ENCODE results near the gene INSRR. TPM values are rescaled to one million over a fixed set of nuclear protein-coding genes. Genes with fewer than 3 reads are reported as not detected.

INSRR gene
- total and polyA plus RNA-seq, 9 of the 15 experiments (the other 6 are each of a cell fraction or from before 2014, with no cell fraction given) = 0.03 to 0.18 (median 0.06) TPM; not detected in 3

- TF ChIP-seq, protein P1, sequence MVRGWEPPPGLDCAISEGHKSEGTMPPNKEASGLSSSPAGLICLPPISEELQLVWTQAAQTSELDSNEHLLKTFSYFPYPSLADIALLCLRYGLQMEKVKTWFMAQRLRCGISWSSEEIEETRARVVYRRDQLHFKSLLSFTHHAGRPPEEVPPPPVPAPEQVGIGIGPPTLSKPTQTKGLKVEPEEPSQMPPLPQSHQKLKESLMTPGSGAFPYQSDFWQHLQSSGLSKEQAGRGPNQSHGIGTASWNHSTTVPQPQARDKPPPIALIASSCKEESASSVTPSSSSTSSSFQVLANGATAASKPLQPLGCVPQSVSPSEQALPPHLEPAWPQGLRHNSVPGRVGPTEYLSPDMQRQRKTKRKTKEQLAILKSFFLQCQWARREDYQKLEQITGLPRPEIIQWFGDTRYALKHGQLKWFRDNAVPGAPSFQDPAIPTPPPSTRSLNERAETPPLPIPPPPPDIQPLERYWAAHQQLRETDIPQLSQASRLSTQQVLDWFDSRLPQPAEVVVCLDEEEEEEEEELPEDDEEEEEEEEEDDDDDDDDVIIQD (CRISPR knock-in tag; IDR thresholded peaks at IDR 0.05) = no peak
- peak; percentile 15 for TF ChIP-seq NUFIP1 (IDR thresholded peaks at IDR 0.05; ENCODE audit: partially characterized antibody)
- TF ChIP-seq SAP30 (IDR thresholded peaks at IDR 0.05; ENCODE audit: borderline replicate concordance, insufficient read depth, low read depth, low read length, poor library complexity, severe bottlenecking) = peak; percentile 83
- peak; percentile 63 to 83; a peak in 2 of 4 replicates for TF ChIP-seq MAZ (CRISPR knock-in tag; conservative IDR thresholded peaks at IDR 0.05 in 1 of 2, IDR thresholded peaks at IDR 0.05 in 1 of 2)
- TF ChIP-seq ZNF277 (CRISPR knock-in tag; IDR thresholded peaks at IDR 0.05; ENCODE audit: borderline replicate concordance) = no peak
- TF ChIP-seq CHCHD3 (CRISPR knock-in tag; IDR thresholded peaks at IDR 0.05) = no peak
- TF ChIP-seq NR2C2 (CRISPR knock-in tag; IDR thresholded peaks at IDR 0.05) = peak; percentile 79; the same call in 1 of the 2 replicates
- TF ChIP-seq NR2C2 (tag; IDR thresholded peaks at IDR 0.05) = peak; percentile 64
- peak; percentile 78 for TF ChIP-seq GABPA (tag; conservative IDR thresholded peaks at IDR 0.05; ENCODE audit: low read depth)
- peak; percentile 78 for TF ChIP-seq ZBTB17 (CRISPR knock-in tag; IDR thresholded peaks at IDR 0.05)
- TF ChIP-seq, protein P2, sequence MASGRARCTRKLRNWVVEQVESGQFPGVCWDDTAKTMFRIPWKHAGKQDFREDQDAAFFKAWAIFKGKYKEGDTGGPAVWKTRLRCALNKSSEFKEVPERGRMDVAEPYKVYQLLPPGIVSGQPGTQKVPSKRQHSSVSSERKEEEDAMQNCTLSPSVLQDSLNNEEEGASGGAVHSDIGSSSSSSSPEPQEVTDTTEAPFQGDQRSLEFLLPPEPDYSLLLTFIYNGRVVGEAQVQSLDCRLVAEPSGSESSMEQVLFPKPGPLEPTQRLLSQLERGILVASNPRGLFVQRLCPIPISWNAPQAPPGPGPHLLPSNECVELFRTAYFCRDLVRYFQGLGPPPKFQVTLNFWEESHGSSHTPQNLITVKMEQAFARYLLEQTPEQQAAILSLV (tag; IDR thresholded peaks at IDR 0.05) = 0 out of 2 replicates have a peak, but pooled peaks have one; percentile 7
- TF ChIP-seq, protein P3, sequence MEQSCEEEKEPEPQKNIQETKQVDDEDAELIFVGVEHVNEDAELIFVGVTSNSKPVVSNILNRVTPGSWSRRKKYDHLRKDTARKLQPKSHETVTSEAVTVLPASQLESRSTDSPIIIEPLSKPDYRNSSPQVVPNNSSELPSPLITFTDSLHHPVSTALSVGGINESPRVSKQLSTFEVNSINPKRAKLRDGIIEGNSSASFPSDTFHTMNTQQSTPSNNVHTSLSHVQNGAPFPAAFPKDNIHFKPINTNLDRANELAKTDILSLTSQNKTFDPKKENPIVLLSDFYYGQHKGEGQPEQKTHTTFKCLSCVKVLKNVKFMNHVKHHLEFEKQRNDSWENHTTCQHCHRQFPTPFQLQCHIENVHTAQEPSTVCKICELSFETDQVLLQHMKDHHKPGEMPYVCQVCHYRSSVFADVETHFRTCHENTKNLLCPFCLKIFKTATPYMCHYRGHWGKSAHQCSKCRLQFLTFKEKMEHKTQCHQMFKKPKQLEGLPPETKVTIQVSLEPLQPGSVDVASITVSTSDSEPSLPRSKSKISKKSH (CRISPR knock-in tag; IDR thresholded peaks at IDR 0.05) = no peak
- TF ChIP-seq ZNF445 (CRISPR knock-in tag; IDR thresholded peaks at IDR 0.05; ENCODE audit: low read depth) = no peak
- TF ChIP-seq NCOA1 (IDR thresholded peaks at IDR 0.05; ENCODE audit: low read depth) = no peak
- TF ChIP-seq ZNF707 (CRISPR knock-in tag; conservative IDR thresholded peaks at IDR 0.05) = no peak
- TF ChIP-seq GATAD2A (IDR thresholded peaks at IDR 0.05) = peak; percentile 83; the same call in 1 of the 2 replicates
- 0 out of 2 replicates have a peak, but pooled peaks have one; percentile 20 for TF ChIP-seq NFRKB (IDR thresholded peaks at IDR 0.05; ENCODE audit: low read depth)
- peak; percentile 72; the same call in 1 of the 2 replicates for TF ChIP-seq JUN (IDR thresholded peaks at IDR 0.05; ENCODE audit: borderline replicate concordance, low read depth, low read length)
- TF ChIP-seq JUN (CRISPR knock-in tag; IDR thresholded peaks at IDR 0.05; ENCODE audit: borderline replicate concordance) = no peak
- peak; percentile 87 for TF ChIP-seq NR1H2 (CRISPR knock-in tag; IDR thresholded peaks at IDR 0.05)
Measured at GRCh38 chr1:156813750-156814570, 45.0 kb downstream of the INSRR start (continued).

Data from K562 (cell line).